Trophoblast cell (in vitro differentiated cells and primary cell): Measurements from ENCODE around the gene EVI5L.

ENCODE experiments used
- DNase-seq, 2 donors: peaks; one replicate each; pipeline ENCODE4 v3.0.0-alpha.2; 2016
- H2AFZ ChIP-seq: 2 replicates; pipeline ENCODE4 v1.6.1; 2013; ENCODE audit warnings: low read length, moderate library complexity, mild to moderate bottlenecking; ENCODE audit not compliant: insufficient read depth, poor library complexity
- H2AK5ac ChIP-seq: 2 replicates; pipeline ENCODE4 v1.6.1; 2013; ENCODE audit warnings: mild to moderate bottlenecking, low read length
- H2BK120ac ChIP-seq: 2 replicates; pipeline ENCODE4 v1.6.1; 2013; ENCODE audit warnings: low read length, mild to moderate bottlenecking, moderate library complexity; ENCODE audit not compliant: insufficient read depth, poor library complexity
- H2BK12ac ChIP-seq: 2 replicates; pipeline ENCODE4 v1.6.1; 2013; ENCODE audit warnings: mild to moderate bottlenecking, low read length, moderate library complexity
- H2BK5ac ChIP-seq: 2 replicates; pipeline ENCODE4 v1.6.1; 2013; ENCODE audit warnings: low read length, low read depth, moderate library complexity, mild to moderate bottlenecking; ENCODE audit not compliant: poor library complexity
- H3K14ac ChIP-seq: 2 replicates; pipeline ENCODE4 v1.6.1; 2013; ENCODE audit warnings: mild to moderate bottlenecking, low read length
- H3K18ac ChIP-seq: 2 replicates; pipeline ENCODE4 v1.6.1; 2013; ENCODE audit warnings: mild to moderate bottlenecking, low read length
- H3K23ac ChIP-seq: 2 replicates; pipeline ENCODE4 v1.6.1; 2013; ENCODE audit warnings: low read length
- H3K27ac ChIP-seq: 2 replicates; pipeline ENCODE4 v1.5.1; 2013; ENCODE audit warnings: low read depth, mild to moderate bottlenecking, inconsistent platforms, low read length, moderate library complexity
- H3K27me3 ChIP-seq: 2 replicates; pipeline ENCODE4 v1.6.1; 2013; ENCODE audit warnings: inconsistent platforms, mild to moderate bottlenecking, low read length, moderate library complexity; ENCODE audit not compliant: insufficient read depth
- H3K36me3 ChIP-seq, 2 experiments: 1 replicate in 1 of 2; 2 replicates in 1 of 2; pipeline ENCODE4 v1.6.1; 2013; ENCODE audit warnings: low read length in 2 of 2, mild to moderate bottlenecking in 2 of 2, moderate library complexity in 1 of 2; ENCODE audit not compliant: insufficient read depth in 2 of 2, control insufficient read depth in 1 of 2
- H3K4ac ChIP-seq: 2 replicates; pipeline ENCODE4 v1.6.1; 2013; ENCODE audit warnings: low read depth, mild to moderate bottlenecking, low read length, moderate library complexity
- H3K4me1 ChIP-seq, 2 experiments: 1 replicate in 1 of 2; 2 replicates in 1 of 2; pipeline ENCODE4 v1.6.1; 2013; ENCODE audit warnings: low read length in 2 of 2, mild to moderate bottlenecking in 2 of 2, moderate library complexity in 1 of 2; ENCODE audit not compliant: insufficient read depth in 2 of 2, control insufficient read depth in 1 of 2
- H3K4me2 ChIP-seq: 2 replicates; pipeline ENCODE4 v1.6.1; 2013; ENCODE audit warnings: inconsistent platforms, mild to moderate bottlenecking, low read length, moderate library complexity
- H3K4me3 ChIP-seq: 2 replicates; pipeline ENCODE4 v1.5.1; 2013; ENCODE audit warnings: mild to moderate bottlenecking, low read depth, low read length, inconsistent platforms
- H3K79me1 ChIP-seq: one replicate; pipeline ENCODE4 v1.6.1; 2013; ENCODE audit warnings: low read length
- H3K79me2 ChIP-seq: 2 replicates; pipeline ENCODE4 v1.6.1; 2013; ENCODE audit warnings: low read length, mild to moderate bottlenecking; ENCODE audit not compliant: control insufficient read depth, insufficient read depth, poor library complexity
- H3K9ac ChIP-seq: 2 replicates; pipeline ENCODE4 v1.6.1; 2013; ENCODE audit warnings: mild to moderate bottlenecking, low read length
- H3K9me3 ChIP-seq: 2 replicates; pipeline ENCODE4 v1.6.1; 2013; ENCODE audit warnings: low read depth, mild to moderate bottlenecking, control low read depth, inconsistent platforms, low read length; ENCODE audit not compliant: insufficient read depth
- H4K12ac ChIP-seq: 2 replicates; pipeline ENCODE4 v1.6.1; 2013; ENCODE audit warnings: low read depth, mild to moderate bottlenecking, low read length, moderate library complexity
- H4K8ac ChIP-seq: 2 replicates; pipeline ENCODE4 v1.6.1; 2013; ENCODE audit warnings: low read depth, mild to moderate bottlenecking, low read length, moderate library complexity
- H4K91ac ChIP-seq: one replicate; pipeline ENCODE4 v1.6.1; 2013; ENCODE audit warnings: low read depth, mild to moderate bottlenecking, low read length, moderate library complexity
- WGBS: extraction: QIAGEN DNeasy Blood & Tissue Kit; methylation state at CpG from one replicate; pipeline ENCODE4 v1.1.7; 2013; ENCODE audit warnings: missing lambda C conversion rate; ENCODE audit not compliant: insufficient read length, insufficient coverage; ENCODE audit errors: extremely low coverage; 5-methylcytosine and 5-hydroxymethylcytosine counted together

EVI5L gene

DNA sequence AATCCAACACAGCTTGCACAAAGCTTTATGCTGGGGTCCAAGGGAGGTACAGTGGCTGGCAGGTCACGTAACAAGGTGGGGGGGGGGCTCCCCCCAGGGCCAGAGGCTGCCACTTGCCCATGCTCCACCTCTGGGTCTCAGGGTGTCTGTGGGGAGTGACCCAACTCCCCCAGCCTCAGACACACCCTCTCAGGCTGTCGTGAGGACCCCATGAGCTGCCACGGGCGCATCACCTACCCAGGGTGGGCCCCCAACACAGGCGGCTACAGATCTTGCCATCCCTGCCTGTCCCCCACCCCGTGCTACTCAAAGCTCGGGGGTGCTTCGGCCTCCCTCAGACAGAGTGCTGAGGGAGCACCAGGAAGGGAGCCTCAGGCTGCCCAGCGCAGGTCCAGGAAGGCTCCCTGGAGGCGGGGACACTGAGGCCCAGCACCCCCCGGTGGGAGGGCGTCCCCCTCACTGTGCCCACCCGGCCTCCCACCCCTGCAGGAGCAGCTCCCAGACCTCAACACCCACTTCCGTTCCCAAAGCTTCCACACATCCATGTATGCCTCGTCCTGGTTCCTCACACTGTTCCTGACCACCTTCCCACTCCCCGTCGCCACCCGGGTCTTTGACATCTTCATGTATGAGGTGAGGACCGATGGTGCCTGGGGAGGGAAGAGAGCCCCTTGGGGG is 21.1 kb downstream of the EVI5L start:
- Histone ChIP-seq H3K4me1 (peaks cover 0 to 3% of the 10 kb centered on the region in 2 experiments), H3K27ac (no peak overlapping the region), H3K79me1 (no peaks in the 10 kb centered on the region), H2AFZ (no peak overlapping the region), H4K8ac (no peak overlapping the region), H3K18ac (no peak overlapping the region), H4K12ac (no peak overlapping the region), H3K4me2 (no peak overlapping the region), H3K23ac (no peak overlapping the region), H3K36me3 (no peaks in the 10 kb centered on the region), H3K27me3 (no peaks in the 10 kb centered on the region), H4K91ac (no peak overlapping the region), H3K79me2 (no peaks in the 10 kb centered on the region), H3K4ac (no peak overlapping the region), H3K9me3 (no peaks in the 10 kb centered on the region), H2AK5ac (no peak overlapping the region), H2BK120ac (no peak overlapping the region), H2BK12ac (no peak overlapping the region), H3K4me3 (no peak overlapping the region), H3K9ac (no peak overlapping the region), H3K14ac (no peak overlapping the region), H2BK5ac (no peak overlapping the region)
- WGBS, result no CpG with 5 or more reads among the region's 19 CpGs
- DNase-seq, result no peak

DNA sequence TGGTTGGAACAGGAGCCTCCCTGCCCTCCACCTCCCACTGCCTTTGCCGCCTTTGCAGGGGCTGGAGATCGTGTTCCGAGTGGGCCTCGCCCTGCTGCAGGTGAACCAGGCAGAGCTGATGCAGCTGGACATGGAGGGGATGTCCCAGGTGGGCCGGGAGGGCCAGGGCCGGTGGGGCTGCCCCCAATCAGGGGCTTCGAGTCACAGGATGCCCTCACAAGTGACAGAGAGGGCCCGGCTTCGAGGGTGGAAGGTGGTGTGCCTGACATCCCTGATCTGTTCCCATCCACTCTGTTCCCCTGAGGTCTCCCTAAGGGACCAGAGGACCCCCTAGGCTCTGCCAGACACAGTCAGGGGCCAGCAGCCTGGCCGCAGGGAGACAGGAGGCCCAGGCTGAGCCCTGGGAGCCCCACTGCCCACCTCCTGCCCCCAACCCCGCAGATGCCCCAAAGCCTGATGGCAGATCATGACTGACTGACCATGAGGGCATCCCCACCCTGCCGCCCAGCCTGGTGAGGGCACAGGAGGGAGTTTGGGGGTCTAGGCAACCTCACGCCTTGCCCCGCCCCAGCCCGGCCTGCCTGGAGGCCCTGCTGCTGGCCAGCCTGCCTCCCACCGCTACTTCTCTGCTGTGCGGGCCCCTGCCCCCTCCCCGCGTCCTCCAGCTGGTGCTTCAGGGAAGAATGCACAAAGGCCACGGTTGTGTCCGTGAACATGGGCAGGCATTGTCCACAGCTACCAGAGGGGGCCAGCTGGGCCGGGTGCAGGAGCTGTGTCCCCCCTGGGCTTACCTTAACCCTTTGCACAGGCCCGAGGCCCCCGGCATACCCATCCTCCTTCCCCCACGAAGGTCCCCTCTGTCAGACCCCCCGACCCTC is 21.8 kb downstream of the EVI5L start:
- H4K91ac ChIP-seq, result no peak overlapping the region
- no peak overlapping the region for H2AK5ac ChIP-seq
- H2BK120ac ChIP-seq, result no peak overlapping the region
- H3K4me2 ChIP-seq, result no peak overlapping the region
- no peak overlapping the region for H3K27ac ChIP-seq
- no peak overlapping the region for H2BK12ac ChIP-seq
- no peaks in the 10 kb centered on the region for H3K27me3 ChIP-seq
- no CpG with 5 or more reads among the region's 26 CpGs for WGBS
- no peak overlapping the region for H4K12ac ChIP-seq
- no peak for DNase-seq
- H3K14ac ChIP-seq, result no peak overlapping the region
- no peak overlapping the region for H3K9ac ChIP-seq
- H2AFZ ChIP-seq, result no peak overlapping the region
- H2BK5ac ChIP-seq, result no peak overlapping the region
- H3K4me3 ChIP-seq, result no peak overlapping the region
- no peak overlapping the region for H3K18ac ChIP-seq
- no peaks in the 10 kb centered on the region for H3K79me1 ChIP-seq
- no peak overlapping the region for H3K23ac ChIP-seq
- peaks cover 0 to 3% of the 10 kb centered on the region in 2 experiments for H3K4me1 ChIP-seq
- H4K8ac ChIP-seq, result no peak overlapping the region
- no peaks in the 10 kb centered on the region for H3K9me3 ChIP-seq
- no peaks in the 10 kb centered on the region for H3K79me2 ChIP-seq
- H3K4ac ChIP-seq, result no peak overlapping the region
- H3K36me3 ChIP-seq, result no peaks in the 10 kb centered on the region

DNA sequence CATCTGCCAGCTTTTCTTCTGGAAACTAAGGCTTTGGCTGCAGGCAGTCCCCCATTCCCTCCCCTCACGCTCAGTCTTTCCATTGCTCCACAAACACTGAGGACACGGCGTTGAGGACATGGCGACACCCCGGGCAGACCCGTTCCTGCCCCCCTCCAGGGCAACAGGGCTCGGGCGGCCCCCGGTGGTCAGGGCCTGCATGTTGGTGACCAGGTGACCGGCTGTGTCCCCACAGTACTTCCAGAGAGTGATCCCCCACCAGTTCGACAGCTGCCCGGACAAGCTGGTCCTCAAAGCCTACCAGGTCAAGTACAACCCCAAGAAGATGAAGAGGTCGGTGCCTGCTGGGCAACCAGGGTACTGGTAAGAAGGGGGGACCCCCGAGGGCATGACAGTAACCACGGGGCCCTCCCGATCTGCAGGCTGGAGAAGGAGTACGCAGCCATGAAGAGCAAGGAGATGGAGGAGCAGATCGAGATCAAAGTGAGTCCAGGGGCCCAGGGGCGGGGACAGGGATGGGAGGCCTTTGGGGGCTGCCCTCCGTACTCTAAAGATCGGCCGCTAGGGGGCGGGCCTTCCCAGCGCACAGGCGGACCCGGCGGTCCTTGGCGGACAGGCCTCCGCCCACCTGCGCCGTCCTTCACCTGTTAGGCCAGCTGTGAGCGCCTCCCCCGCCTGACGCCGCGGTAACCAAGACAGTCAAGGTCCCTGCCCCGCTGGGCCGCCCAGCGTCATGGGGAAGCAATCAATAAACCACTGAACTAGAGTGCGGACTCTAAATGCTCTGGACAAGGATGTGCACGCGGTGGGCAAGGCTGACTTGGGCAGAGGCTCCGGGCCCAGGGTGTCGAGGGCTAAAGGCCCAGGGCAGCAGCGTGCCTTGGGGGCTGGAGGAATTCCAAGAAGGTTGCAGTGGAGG is 23.1 kb downstream of the EVI5L start:
- Histone ChIP-seq H3K79me2 (no peaks in the 10 kb centered on the region), H3K18ac (no peak overlapping the region), H3K79me1 (no peaks in the 10 kb centered on the region), H2BK120ac (no peak overlapping the region), H4K8ac (no peak overlapping the region), H2AFZ (no peak overlapping the region), H2BK5ac (no peak overlapping the region), H3K4me1 (peaks cover 0 to 5% of the 10 kb centered on the region in 2 experiments), H3K27ac (no peak overlapping the region), H3K4ac (no peak overlapping the region), H3K27me3 (no peaks in the 10 kb centered on the region), H3K9me3 (no peaks in the 10 kb centered on the region), H3K36me3 (no peaks in the 10 kb centered on the region), H2BK12ac (no peak overlapping the region), H4K12ac (no peak overlapping the region), H3K14ac (no peak overlapping the region), H3K9ac (no peak overlapping the region), H3K4me3 (no peak overlapping the region), H3K4me2 (peak overlapping the region; percentile 3), H2AK5ac (no peak overlapping the region), H3K23ac (no peak overlapping the region), H4K91ac (no peak overlapping the region)
- DNase-seq, result peak; percentile 71 to 79
- WGBS, result no CpG with 5 or more reads among the region's 45 CpGs

DNA sequence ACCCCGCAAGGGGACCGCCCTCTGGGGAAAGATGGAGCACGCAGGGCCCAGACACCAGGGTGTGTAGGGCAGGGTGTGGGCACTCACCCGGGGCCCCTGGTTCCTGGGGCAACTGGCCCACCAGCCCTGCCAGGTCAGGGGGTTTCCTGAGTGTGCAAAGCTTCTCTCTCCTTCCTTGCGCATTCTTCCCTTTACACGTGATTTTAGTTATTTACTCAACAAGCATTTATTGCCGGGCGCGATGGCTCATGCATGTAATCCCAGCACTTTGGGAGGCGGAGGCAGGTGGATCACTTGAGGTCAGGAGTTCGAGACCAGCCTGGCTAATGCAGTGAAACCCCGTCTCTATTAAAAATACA is 23.7 kb downstream of the EVI5L start:
- no CpG with 5 or more reads among the region's 12 CpGs for WGBS
- H3K23ac ChIP-seq, result no peak overlapping the region

More for the DNA sequence above, 23.7 kb downstream of the EVI5L start:
- Histone ChIP-seq H3K4me2 (peak overlapping the region; percentile 3), H3K4ac (no peak overlapping the region), H2BK12ac (no peak overlapping the region), H4K8ac (no peak overlapping the region), H3K14ac (no peak overlapping the region), H4K91ac (no peak overlapping the region), H3K9me3 (no peaks in the 10 kb centered on the region), H4K12ac (no peak overlapping the region), H3K79me2 (no peaks in the 10 kb centered on the region), H2BK5ac (no peak overlapping the region), H3K36me3 (no peaks in the 10 kb centered on the region), H3K27me3 (no peaks in the 10 kb centered on the region), H3K4me3 (no peak overlapping the region), H2AK5ac (no peak overlapping the region), H3K4me1 (peaks cover 0 to 5% of the 10 kb centered on the region in 2 experiments), H3K18ac (no peak overlapping the region), H2AFZ (no peak overlapping the region), H3K27ac (no peak overlapping the region), H3K9ac (no peak overlapping the region), H2BK120ac (no peak overlapping the region), H3K79me1 (no peaks in the 10 kb centered on the region)
- DNase-seq, result no peak
